GM19099 (cell line): ENCODE data around the gene BATF2.

ENCODE experiments used
- POLR2A ChIP-seq: IDR thresholded peaks from 3 replicates; pipeline ENCODE4 v1.6.1; 2011; ENCODE audit warnings: low read depth; ENCODE audit not compliant: insufficient read length; ENCODE audit errors: extremely low read depth

Gene BATF2

GRCh38 chr11:64996710-64997380 is at the start of gene BATF2:
TSS of gene BATF2 (minus strand) at chr11:64996971. CDS start at chr11:64996914, 57 bp downstream.
- no peak for TF ChIP-seq POLR2A

GRCh38 chr11:65045728-65046127 is 49.0 kb upstream of the BATF2 start:
- no peak for TF ChIP-seq POLR2A

GRCh38 chr11:65045061-65045460 is 48.3 kb upstream of the BATF2 start:
- no peak for TF ChIP-seq POLR2A

- TF ChIP-seq POLR2A: no peak
Measured at GRCh38 chr11:65043881-65044501, 47.2 kb upstream of the BATF2 start.

GRCh38 chr11:65042891-65043290 is 46.1 kb upstream of the BATF2 start:
- TF ChIP-seq POLR2A: no peak

- TF ChIP-seq POLR2A: peak; percentile 56
Measured at GRCh38 chr11:65040847-65041622, 44.3 kb upstream of the BATF2 start, which contains the start of gene SAC3D1. TSS of gene SAC3D1 (plus strand) at chr11:65041210. CDS start at chr11:65041293, 83 bp downstream.

GRCh38 chr11:65040520-65040846 is 43.7 kb upstream of the BATF2 start:
- TF ChIP-seq POLR2A: no peak

- no peak for TF ChIP-seq POLR2A
Measured at GRCh38 chr11:65036931-65037330, 40.2 kb upstream of the BATF2 start.

- TF ChIP-seq POLR2A: no peak
Measured at GRCh38 chr11:65035579-65035978, 38.8 kb upstream of the BATF2 start.

GRCh38 chr11:65034423-65034822 is 37.7 kb upstream of the BATF2 start:
- no peak for TF ChIP-seq POLR2A

GRCh38 chr11:65032216-65032615 is 35.4 kb upstream of the BATF2 start:
- TF ChIP-seq POLR2A: no peak

GRCh38 chr11:65027213-65028067 is 30.7 kb upstream of the BATF2 start, which contains the start of gene SNX15:
TSS of gene SNX15 (plus strand) at chr11:65027439. CDS start at chr11:65027538, 99 bp downstream.
- peak; percentile 64 for TF ChIP-seq POLR2A

- no peak for TF ChIP-seq POLR2A
Measured at GRCh38 chr11:65026810-65027209, 30.0 kb upstream of the BATF2 start.

- no peak for TF ChIP-seq POLR2A
Measured at GRCh38 chr11:65021509-65021908, 24.7 kb upstream of the BATF2 start.

- TF ChIP-seq POLR2A: no peak
Measured at GRCh38 chr11:65021003-65021402, 24.2 kb upstream of the BATF2 start.

- TF ChIP-seq POLR2A: no peak
Measured at GRCh38 chr11:65019824-65020223, 23.1 kb upstream of the BATF2 start.

GRCh38 chr11:65017937-65018336 is 21.2 kb upstream of the BATF2 start:
- no peak for TF ChIP-seq POLR2A
